Right lung (tissue), 5 donors: Measurements from ENCODE around the gene PHACTR2. TPM values are rescaled to one million over a fixed set of nuclear protein-coding genes. Genes with fewer than 3 reads are reported as not detected.
A peak's percentile ranks its signal among the peaks of the same experiment; 100 is the strongest.

ENCODE experiments used
- DNase-seq, 2 donors: peaks; one replicate each; pipeline ENCODE4 v3.0.0-alpha.2; 2013
- polyA plus RNA-seq, 5 donors: library from polyadenylated mRNA; unstranded; fragments of 120-200 nt; gene quantifications; one replicate each; pipeline versions ENCODE4 v1.2.1 to v1.2.3, GENCODE V29; 2013; ENCODE audit warnings: inconsistent platforms in 1 of 5, low replicate concordance in 1 of 5; ENCODE audit not compliant: insufficient read length in 5 of 5, insufficient read depth in 1 of 5

Gene PHACTR2
- polyA plus RNA-seq, 5 donors = 29.4 to 51.5 (median 46.5) TPM

DNA sequence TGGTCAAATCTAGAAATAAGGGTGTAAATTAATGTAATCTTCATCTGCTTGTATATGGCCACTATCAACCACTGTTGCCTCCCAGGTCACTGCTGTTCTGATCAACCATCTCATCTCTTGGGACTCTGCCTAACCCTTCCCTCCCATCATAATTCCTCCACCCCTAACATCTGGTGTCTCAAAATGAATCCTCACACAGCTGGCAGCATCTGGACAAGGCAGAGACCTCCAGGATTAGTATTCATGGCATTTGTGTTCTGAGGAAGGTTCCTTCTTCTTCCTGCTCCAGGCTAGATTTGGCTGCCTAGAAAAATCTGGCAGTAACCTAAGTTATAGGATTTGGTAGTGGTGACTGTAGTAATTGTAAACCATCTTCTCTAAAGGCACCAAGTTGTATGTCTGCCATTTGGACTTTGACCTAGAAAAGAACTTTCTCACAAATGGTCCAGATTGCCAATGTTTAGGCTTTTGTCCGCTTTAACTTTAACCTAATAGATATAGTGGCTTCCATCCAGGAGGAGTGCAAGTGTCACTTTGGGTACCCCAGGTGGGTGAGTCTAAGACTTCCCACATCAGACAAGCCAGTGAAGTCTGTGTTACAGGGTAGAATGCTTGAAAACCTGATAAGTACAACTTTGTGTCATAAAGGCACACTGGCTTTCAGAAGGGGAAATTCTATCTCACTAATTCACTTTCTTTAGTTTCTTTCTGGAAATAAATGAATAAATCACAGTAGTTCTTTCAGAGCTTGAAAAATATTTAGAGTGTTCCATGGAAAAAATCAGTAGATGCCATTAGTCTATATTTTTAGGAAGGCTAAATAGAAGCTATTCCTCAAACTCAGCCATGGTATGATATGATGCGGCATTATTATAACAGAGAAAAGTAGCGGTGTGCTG lies 3.0 kb upstream of the PHACTR2 start:
- peak in 1 of 2 donors; percentile 35 for DNase-seq

DNA sequence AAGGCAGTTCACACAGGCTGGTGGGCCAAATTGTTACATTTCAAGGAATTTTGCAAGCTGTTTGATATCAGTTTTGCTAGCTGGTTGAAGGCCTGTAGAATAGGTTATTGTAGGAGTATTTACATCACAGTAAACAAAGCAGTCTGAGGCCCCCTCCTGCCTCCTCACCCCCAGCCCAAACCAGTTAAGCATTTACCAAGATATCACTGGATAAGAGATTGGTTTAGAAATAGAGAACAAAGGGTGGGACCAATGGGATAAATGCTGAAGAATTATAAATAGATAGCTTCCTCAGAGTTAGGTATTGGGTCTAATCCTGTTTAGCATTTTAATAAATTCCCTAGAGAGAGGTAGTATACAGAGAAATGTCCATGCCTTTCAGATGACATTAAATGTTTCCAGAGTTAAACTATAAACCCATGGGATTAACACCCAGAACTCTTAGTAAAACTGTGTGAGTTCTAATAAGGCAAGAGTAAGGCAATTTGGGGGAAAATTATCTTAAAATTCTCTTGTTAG lies 2.3 kb upstream of the PHACTR2 start:
- no peak for DNase-seq

DNA sequence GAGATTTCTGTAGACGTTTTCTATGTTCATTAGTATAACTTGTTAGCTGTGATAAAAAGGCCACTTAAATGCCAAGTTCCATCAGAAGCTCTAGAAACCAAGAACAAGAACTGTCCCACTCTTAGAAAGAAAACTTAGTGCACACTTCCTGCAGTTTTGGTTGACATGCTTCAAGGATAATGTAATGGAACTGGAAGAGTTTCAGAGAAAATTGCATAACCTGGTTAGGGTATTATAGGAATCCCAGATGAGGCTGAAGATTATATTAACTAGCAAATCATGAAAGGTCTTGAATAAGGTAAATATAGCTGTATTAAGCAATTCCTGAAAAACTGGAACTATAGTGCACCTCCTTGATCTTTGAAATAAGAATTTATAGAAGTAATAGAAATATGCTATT lies 1.8 kb upstream of the PHACTR2 start:
- DNase-seq = no peak

DNA sequence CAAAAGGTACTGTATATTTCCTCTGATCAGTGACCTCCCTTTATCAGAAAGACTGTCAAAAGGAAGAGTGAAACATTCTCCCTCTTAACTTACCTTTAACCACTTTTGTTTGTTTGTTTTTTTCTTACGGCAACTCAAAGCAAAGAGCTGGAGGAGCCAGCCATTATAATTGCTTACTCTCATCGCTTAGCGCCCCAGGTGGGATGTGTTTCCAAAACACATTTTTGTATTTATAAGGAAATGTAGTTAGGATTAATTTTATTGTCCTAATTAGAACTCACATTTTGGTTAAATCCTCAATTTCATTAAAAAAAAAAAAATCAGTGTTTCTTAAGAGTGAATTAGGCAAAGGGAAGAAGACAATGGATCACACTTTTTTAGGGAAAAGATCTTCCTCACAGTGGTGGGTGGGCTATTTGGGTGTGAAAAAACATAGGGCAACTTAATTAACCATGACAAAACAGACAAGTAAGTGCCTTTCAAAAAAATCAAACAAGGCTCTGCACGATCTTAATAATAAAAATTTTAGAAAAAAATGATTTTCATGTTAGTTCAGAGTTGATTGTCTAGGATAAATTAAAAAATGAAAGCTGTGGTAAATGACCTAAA lies 1.2 kb upstream of the PHACTR2 start:
- DNase-seq = no peak

DNA sequence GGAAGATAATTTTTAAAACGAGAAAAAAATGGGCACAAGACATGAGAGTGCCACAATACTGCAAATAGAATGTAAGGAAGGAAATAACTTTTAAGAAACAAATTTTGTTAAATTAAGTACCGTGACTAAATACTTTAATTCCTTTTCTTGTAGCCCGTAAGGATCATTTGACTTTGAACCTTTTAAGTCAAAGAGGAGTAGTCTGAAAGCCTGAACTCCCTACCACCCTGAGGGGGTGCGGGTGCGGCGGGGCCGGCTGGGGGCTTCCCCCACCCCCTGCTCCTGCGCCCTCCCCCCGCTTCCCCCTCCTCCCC lies 231 bp upstream of the PHACTR2 start:
- DNase-seq = no peak

DNA sequence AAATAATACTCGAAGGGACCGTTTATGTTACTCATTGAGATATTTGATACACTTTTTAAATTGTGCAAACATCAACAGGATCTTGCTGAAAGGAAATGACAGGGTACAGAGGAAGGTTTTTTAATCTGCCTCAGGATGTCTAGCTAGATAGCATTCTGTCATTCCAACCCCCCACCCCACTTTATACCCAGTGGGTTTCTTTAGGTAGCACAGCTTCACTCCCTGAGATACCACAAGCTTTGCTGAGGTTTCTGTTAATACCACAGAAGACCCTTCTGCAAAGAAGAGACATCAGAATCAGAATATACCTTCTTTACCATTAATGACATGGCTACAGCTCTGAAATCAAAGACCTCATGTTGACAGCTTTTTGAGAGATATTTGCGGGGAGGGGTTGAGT lies 1.3 kb downstream of the PHACTR2 start:
- DNase-seq = no peak

DNA sequence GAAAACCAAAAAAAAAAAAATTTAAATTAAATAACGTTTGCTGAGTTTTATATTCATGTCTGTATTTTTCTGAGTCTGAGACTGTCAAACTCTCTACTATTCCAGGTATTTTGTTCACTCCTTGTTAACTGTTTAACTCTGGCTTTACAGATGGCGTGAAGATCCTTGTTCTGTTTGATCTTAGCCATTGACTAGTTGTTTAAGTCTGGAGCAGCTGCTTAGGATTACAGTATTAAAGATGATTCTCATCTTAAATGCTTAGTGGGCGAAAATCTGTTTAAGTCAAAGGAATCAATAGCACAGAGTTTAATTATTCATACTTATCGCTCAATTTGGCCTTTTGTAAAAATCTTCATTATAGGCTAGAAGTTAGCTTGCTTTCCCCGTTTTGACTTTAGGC lies 2.4 kb downstream of the PHACTR2 start:
- DNase-seq = no peak

DNA sequence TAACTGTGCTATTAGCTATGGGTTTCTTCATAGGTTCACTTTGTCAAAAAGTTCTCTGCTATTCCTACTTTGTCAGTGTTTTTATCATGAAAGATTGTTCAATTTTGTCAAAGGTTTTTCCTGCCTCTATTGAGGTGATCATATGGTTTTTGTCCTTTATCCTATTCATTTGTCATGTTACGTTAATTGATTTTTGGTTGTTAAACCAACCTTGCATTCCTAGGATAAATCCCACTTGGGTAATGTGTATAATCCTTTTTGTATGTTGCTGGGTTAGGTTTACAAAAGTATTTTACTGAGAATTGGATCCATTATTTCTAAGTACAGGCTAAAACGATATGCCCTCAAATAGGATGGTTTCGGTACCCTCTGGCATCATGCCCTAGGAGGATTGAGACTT lies 5.0 kb downstream of the PHACTR2 start:
- DNase-seq = no peak

DNA sequence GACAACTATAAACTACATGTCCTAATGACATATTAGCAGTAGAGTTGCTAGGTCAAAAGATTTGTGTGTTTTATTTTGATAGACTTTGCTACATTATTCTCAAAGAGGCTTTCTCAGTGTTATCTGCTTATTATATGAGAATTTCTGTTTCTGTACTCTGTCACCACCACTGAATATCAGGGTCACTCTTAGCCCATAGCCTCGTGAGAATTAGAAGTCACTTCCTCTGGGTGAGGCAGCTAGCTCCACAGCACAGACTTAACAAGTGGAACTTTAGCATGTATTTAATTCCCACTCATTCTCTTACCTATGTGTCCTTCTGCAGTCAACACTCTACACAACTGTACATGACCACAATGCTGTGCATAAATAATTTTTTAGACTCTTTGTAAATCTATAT lies 6.7 kb downstream of the PHACTR2 start:
- no peak for DNase-seq

DNA sequence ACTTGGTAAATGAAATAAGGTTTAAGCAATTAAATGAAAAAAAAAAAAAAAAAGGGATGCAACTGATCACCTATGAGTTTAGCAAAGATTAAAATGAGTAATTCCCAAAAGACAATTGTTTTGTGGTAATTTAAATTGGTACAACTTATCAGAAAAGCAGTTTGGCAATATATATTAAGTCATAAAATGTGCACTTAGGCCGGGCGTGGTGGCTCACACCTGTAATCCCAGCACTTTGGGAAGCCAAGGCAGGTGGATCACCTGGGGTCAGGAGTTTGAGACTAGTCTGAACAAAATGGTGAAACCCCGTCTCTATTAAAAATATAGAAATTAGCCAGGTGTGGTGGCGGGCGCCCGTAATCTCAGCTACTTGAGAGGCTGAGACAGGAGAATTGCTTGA lies 7.9 kb downstream of the PHACTR2 start:
- DNase-seq = no peak

DNA sequence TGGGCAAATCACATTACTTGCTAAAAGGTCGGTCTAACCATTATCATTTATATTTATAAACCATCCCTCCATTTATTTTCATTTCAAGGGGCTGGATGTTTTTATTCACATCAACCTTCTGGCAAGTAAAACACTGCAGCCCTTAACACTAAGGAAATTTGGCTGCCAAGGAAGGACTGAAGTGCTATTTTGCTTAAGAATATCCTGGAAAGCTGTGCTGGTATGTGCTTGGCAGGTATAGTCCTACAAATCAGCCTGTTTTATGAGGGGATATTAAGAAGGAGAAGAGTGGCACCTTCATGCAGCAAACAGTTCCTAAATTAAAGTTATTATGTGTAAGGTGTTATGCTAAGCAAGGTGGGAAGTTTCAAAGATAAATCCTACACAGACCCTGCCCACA lies 9.8 kb downstream of the PHACTR2 start:
- no peak for DNase-seq

DNA sequence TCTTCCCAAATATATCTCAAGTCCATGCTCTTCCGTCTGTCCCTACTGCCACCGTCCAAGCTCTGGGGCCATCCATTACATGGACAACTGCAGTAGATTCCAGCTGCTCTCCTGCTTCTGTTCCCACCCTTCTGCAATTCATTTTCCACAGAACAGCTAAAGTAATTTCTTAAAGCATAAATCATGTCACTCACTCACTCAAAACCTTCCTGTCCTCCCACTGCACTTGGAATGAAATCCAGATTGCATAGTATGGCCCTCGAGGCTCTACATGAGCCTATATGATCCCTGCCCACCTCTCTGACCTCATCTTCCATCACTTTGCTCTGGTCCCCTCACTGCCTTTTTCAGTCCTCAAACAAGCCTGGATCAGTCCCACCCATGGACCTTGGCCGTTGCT lies 10.9 kb downstream of the PHACTR2 start:
- no peak for DNase-seq

DNA sequence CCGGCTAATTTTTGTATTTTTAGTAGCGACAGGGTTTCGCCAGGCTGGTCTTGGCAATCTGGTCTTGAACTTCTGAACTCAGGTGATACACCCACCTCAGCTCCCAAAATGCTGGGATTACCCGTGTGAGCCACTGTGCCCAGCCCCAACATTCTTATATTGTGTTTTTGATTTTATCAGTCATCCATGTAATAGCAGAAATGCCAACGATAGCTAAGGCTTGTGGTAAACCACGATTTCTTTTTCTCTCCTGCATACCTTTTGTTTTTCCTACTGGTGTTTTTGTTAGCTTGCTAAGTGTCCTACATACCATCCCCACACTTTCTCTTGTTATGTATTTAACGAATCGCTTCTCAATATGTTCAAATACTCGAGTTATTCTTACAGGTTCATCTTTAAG lies 12.1 kb downstream of the PHACTR2 start:
- DNase-seq = no peak

DNA sequence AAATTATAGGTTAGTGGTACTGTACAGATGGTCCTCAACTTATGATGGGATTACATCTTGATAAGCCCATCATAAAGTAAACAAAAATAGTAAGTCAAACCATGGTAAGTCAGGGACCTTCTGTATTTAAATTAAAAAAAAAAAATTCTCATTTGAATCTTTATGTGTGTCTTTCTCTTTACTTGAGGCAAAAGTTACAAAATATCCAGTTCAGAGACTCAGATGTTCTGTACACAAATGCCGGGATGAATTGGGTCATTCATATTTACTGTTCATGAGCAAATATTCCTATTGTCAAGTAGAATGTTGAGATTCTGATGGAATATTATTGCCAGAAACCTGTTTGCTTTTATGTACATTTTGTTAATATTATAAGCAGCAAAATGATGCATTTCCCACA lies 13.4 kb downstream of the PHACTR2 start:
- DNase-seq = no peak

DNA sequence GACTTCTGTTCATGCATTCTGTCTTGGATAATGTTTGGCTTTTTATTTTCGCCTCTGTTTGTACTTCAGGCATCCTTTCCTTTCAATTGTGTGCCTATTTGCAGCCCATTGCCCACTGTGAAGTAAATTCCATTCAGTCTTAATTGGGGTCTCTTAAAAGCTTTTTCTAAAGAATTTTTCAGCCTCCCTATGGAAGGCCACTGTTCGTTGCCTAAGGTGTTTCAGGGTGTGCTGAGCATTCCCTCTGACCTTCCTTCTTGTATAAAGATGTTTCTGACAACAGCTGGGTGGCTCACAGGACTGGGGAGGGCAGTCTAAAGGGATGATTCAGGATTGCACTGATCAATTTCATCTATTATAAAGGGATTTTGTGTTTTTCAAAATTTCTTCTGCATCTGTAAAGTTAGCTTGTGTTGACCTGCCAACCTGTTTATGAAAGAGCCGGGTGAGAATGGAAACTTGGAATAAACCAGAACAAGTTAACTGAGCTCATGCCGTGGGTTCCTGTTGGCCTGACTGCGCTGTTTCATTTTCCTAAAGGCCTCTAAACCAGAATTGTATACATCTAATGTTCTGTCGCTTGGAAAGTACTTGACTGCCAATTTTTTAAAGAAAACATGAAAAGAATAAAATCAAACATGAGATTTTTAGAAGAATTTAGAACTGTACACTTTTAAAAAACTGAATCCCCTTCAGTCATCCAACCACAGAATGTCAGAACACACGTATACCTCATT lies 14.3 kb downstream of the PHACTR2 start:
- no peak for DNase-seq

DNA sequence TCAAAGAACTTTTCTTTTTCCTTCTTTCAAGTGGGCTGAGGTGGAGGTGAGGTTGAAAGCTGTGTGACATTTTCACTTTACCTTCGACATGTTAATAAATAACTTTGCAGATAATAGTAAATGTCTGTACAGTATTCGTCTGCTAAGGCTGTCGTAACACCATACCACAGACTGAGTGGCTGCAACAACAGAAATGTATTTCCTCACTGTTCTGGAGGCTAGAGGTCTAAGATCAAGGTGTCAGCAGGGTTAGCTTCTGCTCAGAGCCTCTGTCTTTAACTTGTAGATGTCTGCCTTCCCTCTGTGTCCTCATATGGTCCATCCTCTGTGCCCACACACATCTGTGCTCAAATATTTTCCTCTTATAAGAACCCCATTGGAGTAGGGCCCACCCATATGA lies 14.9 kb downstream of the PHACTR2 start:
- DNase-seq = no peak

DNA sequence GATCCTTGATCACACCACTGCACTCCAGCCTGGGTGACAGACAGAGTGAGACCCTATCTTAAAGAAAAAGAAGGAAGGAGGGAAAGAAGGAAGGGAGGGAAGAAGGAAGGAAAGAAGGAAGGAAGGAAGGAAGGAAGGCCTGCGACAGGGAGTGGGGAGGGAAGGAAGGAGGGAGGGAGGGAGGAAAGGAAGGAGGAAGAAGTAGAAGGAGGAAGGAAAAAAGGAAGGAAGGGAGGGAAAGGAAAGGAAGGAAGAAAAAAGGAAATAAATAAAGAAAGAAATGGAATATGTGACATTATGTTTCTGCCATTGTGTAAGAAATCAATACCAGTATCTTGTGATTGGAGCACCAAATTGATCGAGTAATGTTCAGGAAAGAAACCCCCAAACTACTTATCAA lies 16.2 kb downstream of the PHACTR2 start:
- DNase-seq = no peak

DNA sequence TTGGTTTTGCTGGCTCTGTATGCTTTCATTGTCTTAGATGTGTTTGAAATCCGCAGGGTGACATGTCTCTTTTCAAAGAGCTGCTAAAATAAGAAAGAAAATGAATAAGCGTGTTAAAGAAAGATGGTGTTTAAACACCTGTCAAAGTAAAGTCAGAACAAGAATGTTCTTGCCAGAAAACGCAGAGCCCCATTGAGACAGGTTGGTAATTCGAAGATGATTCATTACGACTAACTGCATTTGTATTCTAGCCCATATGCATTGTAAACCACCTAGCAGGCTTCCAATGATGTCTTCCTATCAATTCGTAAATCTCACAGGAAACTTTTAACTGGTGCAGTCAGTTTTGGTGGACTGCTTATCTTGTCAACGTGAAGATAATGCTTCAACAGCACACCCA lies 16.8 kb downstream of the PHACTR2 start:
- DNase-seq = no peak

DNA sequence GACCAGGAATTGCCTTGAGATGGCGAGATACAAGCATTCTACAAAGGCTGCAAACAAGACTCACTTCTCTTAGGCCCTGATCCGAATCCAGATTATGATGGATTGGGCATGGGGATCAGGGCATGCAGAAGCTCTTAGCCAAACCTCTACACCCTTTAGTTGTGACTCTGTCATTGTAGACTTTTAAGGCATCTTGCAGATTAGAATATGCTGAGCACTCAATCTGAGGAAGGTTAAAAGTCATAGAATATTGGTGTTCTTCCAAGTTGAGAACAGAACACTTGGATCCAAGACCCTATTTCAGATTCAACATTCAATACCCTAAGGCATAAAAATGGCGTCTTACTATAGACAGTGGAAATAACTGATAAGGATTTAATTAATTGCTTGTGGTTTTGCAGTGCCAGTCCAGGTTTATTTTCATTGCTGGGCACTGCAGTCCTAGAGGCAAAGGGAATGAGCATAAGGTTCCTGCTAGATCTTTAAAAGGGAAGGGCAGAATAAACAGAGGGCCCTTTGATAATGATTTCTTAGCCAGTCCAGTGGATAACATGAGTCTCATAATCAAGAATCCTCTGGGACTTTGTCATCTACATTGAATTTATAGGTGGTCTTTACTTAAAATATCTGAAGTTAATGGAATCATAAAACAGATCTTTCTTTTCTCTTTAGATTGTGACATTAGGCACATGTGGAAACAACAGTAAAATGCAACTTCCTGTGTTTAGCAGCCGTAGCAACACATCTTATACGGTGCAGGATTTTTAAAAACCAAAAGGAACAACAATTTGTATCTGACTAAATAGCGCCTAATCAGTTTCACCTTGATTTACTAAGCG lies 17.6 kb downstream of the PHACTR2 start:
- no peak for DNase-seq

DNA sequence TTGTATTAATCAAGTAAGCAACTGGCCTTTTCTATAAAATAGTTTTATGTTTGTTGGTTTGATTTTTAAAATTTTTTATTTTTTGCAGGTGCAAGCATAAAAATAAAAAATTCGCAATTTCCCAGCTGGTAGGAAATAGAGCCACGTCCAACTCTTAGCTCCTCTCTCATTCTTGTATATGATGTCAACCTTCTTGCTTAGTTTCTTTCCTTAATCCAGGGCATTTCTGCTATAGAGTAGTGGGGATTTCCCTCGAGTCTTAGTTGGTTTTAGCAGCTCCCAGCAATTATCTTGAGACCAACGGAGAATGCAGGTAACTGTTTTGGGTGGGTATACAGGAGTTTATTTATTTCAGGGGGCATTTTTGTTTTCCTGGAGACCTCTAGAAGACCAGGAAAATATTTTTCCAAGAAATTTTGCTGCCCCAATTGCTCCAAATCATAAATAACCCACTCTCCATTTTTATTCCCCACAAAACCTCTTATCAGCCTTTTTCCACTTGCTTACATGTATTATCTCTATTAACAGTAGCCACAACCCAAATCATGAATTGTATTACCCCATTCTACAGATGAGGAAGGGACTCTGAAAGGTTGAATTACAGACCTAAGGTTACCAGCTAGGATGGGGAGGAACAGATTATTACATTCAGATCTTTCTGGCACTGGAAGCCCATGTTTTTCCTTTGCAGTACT lies 18.4 kb downstream of the PHACTR2 start:
- DNase-seq = no peak

DNA sequence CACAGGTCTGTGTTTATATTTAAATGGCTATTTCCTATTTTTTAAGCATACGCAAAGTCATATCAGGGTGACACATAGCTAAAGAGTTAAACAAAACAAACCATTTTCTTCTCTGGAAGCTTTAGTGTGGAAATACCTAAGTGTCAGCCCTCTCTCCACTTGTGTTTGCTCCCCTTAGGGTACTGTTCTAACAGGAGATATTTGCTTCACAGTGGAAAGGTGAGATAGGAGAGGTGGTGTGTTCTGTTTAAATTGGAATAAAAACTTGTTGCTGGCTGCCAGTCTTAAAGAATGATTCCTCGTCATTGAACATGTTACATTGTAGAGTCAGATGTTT lies 18.9 kb downstream of the PHACTR2 start:
- no peak for DNase-seq
